ENCODE measurements around the gene PRKAA1. TPM values are rescaled to one million over a fixed set of nuclear protein-coding genes. Genes with fewer than 3 reads are reported as not detected.

The PRKAA1 gene
- total and polyA plus RNA-seq, 2 of the 13 experiments (the other 11 are each of a cell fraction or from before 2014, with no cell fraction given) = 36.6 to 58.0 TPM

DNA sequence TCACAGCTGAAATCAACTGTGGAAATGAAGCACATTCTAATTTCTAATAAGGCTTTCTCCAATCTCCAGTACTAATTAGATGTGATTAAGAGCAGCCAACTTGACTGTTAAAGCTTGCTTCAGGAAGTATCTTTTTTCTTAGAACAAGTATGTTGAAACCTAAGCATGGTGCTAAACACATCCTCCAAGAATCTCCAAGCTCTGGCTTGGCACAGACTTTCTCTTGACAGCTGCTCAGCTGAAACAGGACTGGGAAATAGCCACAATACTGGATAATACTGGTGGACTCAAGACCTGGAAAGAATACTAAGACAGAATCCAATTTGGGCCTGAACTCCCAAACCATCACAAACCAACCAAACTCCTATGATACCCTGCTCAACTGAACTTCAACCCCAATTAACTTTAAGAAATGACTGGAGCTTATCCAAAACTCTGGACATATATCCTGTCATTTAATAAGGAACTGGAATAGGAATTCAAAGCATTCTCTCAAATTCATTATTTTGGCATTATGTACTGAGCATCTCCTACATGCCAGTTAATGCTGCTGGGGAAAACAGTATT is 16.2 kb downstream of the PRKAA1 start (continued):
- no peak for TF ChIP-seq AGO2 (optimal IDR thresholded peaks at IDR 0.05; ENCODE audit: low read depth, low read length)

DNA sequence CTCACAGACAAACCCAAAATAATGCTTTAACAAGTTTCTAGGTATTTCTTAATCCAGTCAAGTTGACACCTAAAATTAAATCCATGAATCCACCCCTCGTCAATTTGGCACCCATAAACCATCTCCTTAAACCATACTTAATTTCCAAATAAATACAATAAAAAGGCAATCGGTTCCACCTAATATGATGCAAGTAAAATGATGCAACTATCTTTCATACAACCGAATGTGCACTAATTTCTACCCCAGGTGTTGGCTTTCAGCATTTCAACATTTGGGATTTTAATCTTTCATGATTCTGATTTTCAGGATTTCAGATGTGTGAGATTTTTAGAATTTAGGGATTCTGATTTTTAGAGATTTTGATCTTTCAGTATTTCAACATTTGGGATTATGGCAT is 17.3 kb downstream of the PRKAA1 start:
- ChIA-PET CTCF (ENCODE audit: low intra/inter-chr PET ratio, low total read pairs) (no interaction called here), POLR2A (no interaction called here)
- H3K27ac ChIP-seq (ENCODE audit: extremely low read length, insufficient read depth, low read length) = peak overlapping the region; percentile 31
- in situ Hi-C loops (cut with HindIII; ENCODE audit: extremely low pct_ligation_motif_present, low pct_unique_long_range_greater_than_20kb) (no loop called here), intact Hi-C loops (cut with micrococcal nuclease; ENCODE audit: unreplicated experiment) (loop anchor here (10.0 kb wide), 1 partner anchor 1706 kb away; the partner anchor contains the start of gene RICTOR)
- H3K9me3 ChIP-seq (ENCODE audit: low read length) = no peaks in the 10 kb centered on the region
- H3K79me2 ChIP-seq (ENCODE audit: insufficient read depth, low read length) = peaks cover 83% of the 10 kb centered on the region
- ATAC-seq (no peak), DNase-seq (ENCODE audit: low spot score) (no peak), FAIRE-seq (no peak)
- no peak overlapping the region for H3K9ac ChIP-seq (ENCODE audit: insufficient read depth, low read depth, low read length)
- no peaks in the 10 kb centered on the region for H3K27me3 ChIP-seq (ENCODE audit: control insufficient read depth in 1 of 2, insufficient read depth in 2 of 2, low read length in 2 of 2)
- peaks cover 3 to 10% of the 10 kb centered on the region in 2 experiments for H3K36me3 ChIP-seq (replicated peaks in 1 of 2; ENCODE audit: control insufficient read depth in 1 of 2, insufficient read depth in 2 of 2, low read length in 2 of 2)
- H4K20me1 ChIP-seq (ENCODE audit: insufficient read depth, low read length) = peaks cover 3% of the 10 kb centered on the region; the same call in 1 of the 2 replicates
- no peak for TF ChIP-seq NFE2L1 (CRISPR knock-in tag; IDR thresholded peaks at IDR 0.05; ENCODE audit: borderline replicate concordance)
- no peak for TF ChIP-seq IKZF1 (IDR thresholded peaks at IDR 0.05)
- TF ChIP-seq, protein P1, sequence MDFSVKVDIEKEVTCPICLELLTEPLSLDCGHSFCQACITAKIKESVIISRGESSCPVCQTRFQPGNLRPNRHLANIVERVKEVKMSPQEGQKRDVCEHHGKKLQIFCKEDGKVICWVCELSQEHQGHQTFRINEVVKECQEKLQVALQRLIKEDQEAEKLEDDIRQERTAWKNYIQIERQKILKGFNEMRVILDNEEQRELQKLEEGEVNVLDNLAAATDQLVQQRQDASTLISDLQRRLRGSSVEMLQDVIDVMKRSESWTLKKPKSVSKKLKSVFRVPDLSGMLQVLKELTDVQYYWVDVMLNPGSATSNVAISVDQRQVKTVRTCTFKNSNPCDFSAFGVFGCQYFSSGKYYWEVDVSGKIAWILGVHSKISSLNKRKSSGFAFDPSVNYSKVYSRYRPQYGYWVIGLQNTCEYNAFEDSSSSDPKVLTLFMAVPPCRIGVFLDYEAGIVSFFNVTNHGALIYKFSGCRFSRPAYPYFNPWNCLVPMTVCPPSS (IDR thresholded peaks at IDR 0.05) = no peak
- TF ChIP-seq ZC3H4 (CRISPR knock-in tag; IDR thresholded peaks at IDR 0.05; ENCODE audit: borderline replicate concordance) = no peak
- TF ChIP-seq FIP1L1 (IDR thresholded peaks at IDR 0.05; ENCODE audit: borderline replicate concordance, insufficient read depth, low read depth, low read length) = no peak
- TF ChIP-seq, protein P2, sequence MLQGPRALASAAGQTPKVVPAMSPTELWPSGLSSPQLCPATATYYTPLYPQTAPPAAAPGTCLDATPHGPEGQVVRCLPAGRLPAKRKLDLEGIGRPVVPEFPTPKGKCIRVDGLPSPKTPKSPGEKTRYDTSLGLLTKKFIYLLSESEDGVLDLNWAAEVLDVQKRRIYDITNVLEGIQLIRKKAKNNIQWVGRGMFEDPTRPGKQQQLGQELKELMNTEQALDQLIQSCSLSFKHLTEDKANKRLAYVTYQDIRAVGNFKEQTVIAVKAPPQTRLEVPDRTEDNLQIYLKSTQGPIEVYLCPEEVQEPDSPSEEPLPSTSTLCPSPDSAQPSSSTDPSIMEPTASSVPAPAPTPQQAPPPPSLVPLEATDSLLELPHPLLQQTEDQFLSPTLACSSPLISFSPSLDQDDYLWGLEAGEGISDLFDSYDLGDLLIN (CRISPR knock-in tag; IDR thresholded peaks at IDR 0.05; ENCODE audit: borderline replicate concordance) = no peak
- no peak for TF ChIP-seq REPIN1 (CRISPR knock-in tag; IDR thresholded peaks at IDR 0.05; ENCODE audit: borderline replicate concordance, low read depth)
- TF ChIP-seq, protein P3, sequence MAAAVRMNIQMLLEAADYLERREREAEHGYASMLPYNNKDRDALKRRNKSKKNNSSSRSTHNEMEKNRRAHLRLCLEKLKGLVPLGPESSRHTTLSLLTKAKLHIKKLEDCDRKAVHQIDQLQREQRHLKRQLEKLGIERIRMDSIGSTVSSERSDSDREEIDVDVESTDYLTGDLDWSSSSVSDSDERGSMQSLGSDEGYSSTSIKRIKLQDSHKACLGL (CRISPR knock-in tag; IDR thresholded peaks at IDR 0.05) = no peak
- no peak for TF ChIP-seq MTF1 (CRISPR knock-in tag; IDR thresholded peaks at IDR 0.05)
- TF ChIP-seq ZNF446 (CRISPR knock-in tag; IDR thresholded peaks at IDR 0.05) = no peak
- TF ChIP-seq GZF1 (CRISPR knock-in tag; IDR thresholded peaks at IDR 0.05) = no peak
- no peak for TF ChIP-seq MYNN (CRISPR knock-in tag; IDR thresholded peaks at IDR 0.05; ENCODE audit: low read depth)
- TF ChIP-seq ZNF644 (CRISPR knock-in tag; IDR thresholded peaks at IDR 0.05; ENCODE audit: low read depth) = no peak
- TF ChIP-seq ZC3H13 (CRISPR knock-in tag; IDR thresholded peaks at IDR 0.05) = no peak
- TF ChIP-seq RCOR2 (CRISPR knock-in tag; IDR thresholded peaks at IDR 0.05) = no peak
- TF ChIP-seq ZNF772 (CRISPR knock-in tag; IDR thresholded peaks at IDR 0.05) = no peak
- WGBS (ENCODE audit: low lambda C conversion rate) = 93% methylated on average over 3 of the region's 3 CpGs
- H3K4me3 ChIP-seq (replicated peaks in 1 of 3; ENCODE audit: insufficient read depth in 1 of 3, low read depth in 2 of 3, low read length in 3 of 3) = no peak overlapping the region
- no TSS peak for BruUV-seq (replicated peaks)
- H3K4me1 ChIP-seq (ENCODE audit: insufficient read depth, low read length) = peaks cover 72% of the 10 kb centered on the region
- H2AFZ ChIP-seq (ENCODE audit: low read length) = no peak overlapping the region
- H3K4me2 ChIP-seq (ENCODE audit: low read depth, low read length) = no peak overlapping the region

All from HepG2 (cell line).